ENCODE results near the gene INPP5D. TPM values are rescaled to one million over a fixed set of nuclear protein-coding genes. Genes with fewer than 3 reads are reported as not detected.

Gene INPP5D
- total RNA-seq, 1 experiment from 2014 or later = 12.7 TPM

DNA sequence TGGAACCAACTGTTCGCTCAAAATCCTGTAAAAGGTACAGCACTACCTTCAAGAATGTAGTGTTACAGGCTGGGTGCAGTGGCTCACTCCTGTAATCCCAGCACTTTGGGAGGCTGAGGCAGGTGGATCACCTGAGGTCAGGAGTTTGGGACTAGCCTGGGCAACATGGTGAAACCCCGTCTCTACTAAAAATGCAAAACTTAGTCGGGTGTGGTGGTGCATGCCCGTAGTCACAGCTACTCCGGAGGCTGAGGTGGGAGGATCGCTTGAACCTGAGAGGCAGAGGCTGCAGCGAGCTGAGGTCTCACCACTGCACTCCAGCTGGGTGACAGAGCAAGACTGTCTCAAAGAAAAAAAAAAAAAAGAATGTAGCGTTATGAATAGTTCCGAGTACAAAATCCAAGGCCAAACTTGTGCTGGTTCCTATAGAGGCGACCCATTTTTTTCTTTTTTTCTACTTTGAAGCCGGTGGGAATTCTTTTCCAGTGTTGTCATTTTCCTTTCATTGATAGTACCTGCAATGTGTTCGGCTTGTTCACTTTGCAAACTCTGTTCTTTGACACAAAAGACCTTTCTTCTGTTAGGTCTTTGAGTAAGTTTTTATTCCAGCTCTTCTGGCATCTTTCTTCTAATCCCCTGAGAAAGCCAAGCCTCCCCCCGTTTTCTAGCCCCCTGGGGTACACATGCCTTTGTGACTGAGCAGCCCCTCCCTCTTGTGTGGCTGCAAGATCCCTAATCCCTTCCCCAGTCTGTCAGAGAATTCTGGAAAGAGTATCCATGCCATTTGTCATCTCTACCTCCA is 25.1 kb downstream of the INPP5D start:
- no peaks in the 10 kb centered on the region for H3K79me2 ChIP-seq (ENCODE audit: insufficient read depth, low read length)
- no peak overlapping the region for H4K8ac ChIP-seq (replicated peaks; ENCODE audit: insufficient read length, low read depth, low read length)
- H4K91ac ChIP-seq (ENCODE audit: insufficient read length, low read depth, low read length) = no peak overlapping the region
- no peaks in the 10 kb centered on the region for H3K27me3 ChIP-seq (ENCODE audit: insufficient read depth, low read length)
- H3K23ac ChIP-seq (ENCODE audit: insufficient read length, low read depth, low read length) = no peak overlapping the region
- H3T11ph ChIP-seq (ENCODE audit: low read length) = no peak overlapping the region
- no peak overlapping the region for H3K18ac ChIP-seq (ENCODE audit: insufficient read length, low read depth, low read length)
- H3K4me2 ChIP-seq (ENCODE audit: insufficient read depth, insufficient read length, low read length) = no peak overlapping the region
- H3K56ac ChIP-seq (ENCODE audit: insufficient read length, low read depth, low read length) = no peak overlapping the region
- H2BK120ac ChIP-seq (ENCODE audit: low read depth, low read length, poor library complexity, severe bottlenecking) = no peak overlapping the region
- no peaks in the 10 kb centered on the region for H3K9me3 ChIP-seq (ENCODE audit: control insufficient read depth, low read depth, low read length)
- no peak overlapping the region for H2AK5ac ChIP-seq (ENCODE audit: insufficient read length, low read length)
- no peak overlapping the region for H3K14ac ChIP-seq (ENCODE audit: insufficient read depth, low read length)
- Mint-ChIP-seq H3K27ac (peak overlapping the region in 2 of 3 experiments; percentile 13 to 34; a peak in 3 of 7 replicates), H3K36me3 (ENCODE audit: insufficient read depth in 1 of 3, low read depth in 3 of 3) (no peaks in the 10 kb centered on the region), H3K27me3 (ENCODE audit: low read depth) (peaks cover 2% of the 10 kb centered on the region), H3K4me1 (peaks cover 26 to 38% of the 10 kb centered on the region in 2 experiments), H3K4me3 (no peak overlapping the region; a peak in 1 of 5 replicates), H3K9me3 (no peaks in the 10 kb centered on the region)
- no peaks in the 10 kb centered on the region for H4K20me1 ChIP-seq (ENCODE audit: control insufficient read depth, insufficient read depth, insufficient read length)
- H3K79me1 ChIP-seq (ENCODE audit: insufficient read depth, low read depth, low read length, poor library complexity, severe bottlenecking) = no peaks in the 10 kb centered on the region
- TF ChIP-seq CTCF (conservative IDR thresholded peaks at IDR 0.05) = no peak
- no peak overlapping the region for H3K4ac ChIP-seq (ENCODE audit: low read depth, low read length)
- no peak overlapping the region for H4K5ac ChIP-seq (ENCODE audit: insufficient read length, low read depth, low read length)
- no peaks in the 10 kb centered on the region for H3K23me2 ChIP-seq (ENCODE audit: insufficient read length, low read depth, low read length, poor library complexity, severe bottlenecking)
- H2AFZ ChIP-seq (ENCODE audit: low read length) = no peak overlapping the region
- no peak overlapping the region for H2BK20ac ChIP-seq (ENCODE audit: low read depth, low read length, poor library complexity, severe bottlenecking)
- no peak for DNase-seq
- H2BK15ac ChIP-seq (ENCODE audit: low read depth, low read length) = no peak overlapping the region
- H2BK12ac ChIP-seq (ENCODE audit: insufficient read length, low read depth, low read length) = no peak overlapping the region
- H3K4me1 ChIP-seq (ENCODE audit: insufficient read depth, low read length) = no peaks in the 10 kb centered on the region
- no peak overlapping the region for H3K27ac ChIP-seq (ENCODE audit: insufficient read length, low read depth, low read length)
- no peak overlapping the region for H2BK5ac ChIP-seq (ENCODE audit: insufficient read length, low read length)
- no CpG with 5 or more reads among the region's 13 CpGs for WGBS (ENCODE audit: extremely low coverage, insufficient read length, low lambda C conversion rate)
- H3K9ac ChIP-seq (ENCODE audit: extremely low read depth, insufficient read length, low read length) = no peak overlapping the region
